PC-3 (cell line): ENCODE results near the gene SLAMF1.

Experiments used
- EZH2 ChIP-seq: fragments of 300-600 bp; sonication (generic); IDR thresholded peaks from one replicate; pipeline ENCODE4 v1.6.1; 2017; ENCODE audit warnings: antibody characterized with exemption, mild to moderate bottlenecking, low read length; ENCODE audit not compliant: unreplicated experiment
- TF ChIP-seq, protein P1 (sequence below): fragments of 300-600 bp; sonication (generic); conservative IDR thresholded peaks from 2 replicates; pipeline ENCODE4 v1.5.1; 2017; ENCODE audit warnings: antibody characterized with exemption, low read depth, mild to moderate bottlenecking, low read length

GRCh38 chr1:160651433-160652064 is 4.7 kb upstream of the SLAMF1 start:
- TF ChIP-seq, protein P1, sequence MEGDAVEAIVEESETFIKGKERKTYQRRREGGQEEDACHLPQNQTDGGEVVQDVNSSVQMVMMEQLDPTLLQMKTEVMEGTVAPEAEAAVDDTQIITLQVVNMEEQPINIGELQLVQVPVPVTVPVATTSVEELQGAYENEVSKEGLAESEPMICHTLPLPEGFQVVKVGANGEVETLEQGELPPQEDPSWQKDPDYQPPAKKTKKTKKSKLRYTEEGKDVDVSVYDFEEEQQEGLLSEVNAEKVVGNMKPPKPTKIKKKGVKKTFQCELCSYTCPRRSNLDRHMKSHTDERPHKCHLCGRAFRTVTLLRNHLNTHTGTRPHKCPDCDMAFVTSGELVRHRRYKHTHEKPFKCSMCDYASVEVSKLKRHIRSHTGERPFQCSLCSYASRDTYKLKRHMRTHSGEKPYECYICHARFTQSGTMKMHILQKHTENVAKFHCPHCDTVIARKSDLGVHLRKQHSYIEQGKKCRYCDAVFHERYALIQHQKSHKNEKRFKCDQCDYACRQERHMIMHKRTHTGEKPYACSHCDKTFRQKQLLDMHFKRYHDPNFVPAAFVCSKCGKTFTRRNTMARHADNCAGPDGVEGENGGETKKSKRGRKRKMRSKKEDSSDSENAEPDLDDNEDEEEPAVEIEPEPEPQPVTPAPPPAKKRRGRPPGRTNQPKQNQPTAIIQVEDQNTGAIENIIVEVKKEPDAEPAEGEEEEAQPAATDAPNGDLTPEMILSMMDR, result no peak
- no peak for TF ChIP-seq EZH2
